HG02943 (cell line): ENCODE data around the gene MPZ.
"Not testable (repeated sequence)": the region's sequence is repeated elsewhere in the genome, so short reads cannot be mapped to it uniquely, and the experiment has no call there.

ENCODE experiments used
- ATAC-seq: cut with Tn5 transposase; IDR thresholded peaks from one replicate; pipeline ENCODE4 v1.9.1; 2021; ENCODE audit warnings: mild to moderate bottlenecking, low read depth, moderate library complexity; ENCODE audit not compliant: unreplicated experiment

MPZ gene

GRCh38 chr1:161309868-161310267, at the start of gene MPZ:
Gene MPZ, minus strand, starts transcription at chr1:161309968. Its CDS starts 63 bp downstream, at chr1:161309905.
- no peak for ATAC-seq

DNA sequence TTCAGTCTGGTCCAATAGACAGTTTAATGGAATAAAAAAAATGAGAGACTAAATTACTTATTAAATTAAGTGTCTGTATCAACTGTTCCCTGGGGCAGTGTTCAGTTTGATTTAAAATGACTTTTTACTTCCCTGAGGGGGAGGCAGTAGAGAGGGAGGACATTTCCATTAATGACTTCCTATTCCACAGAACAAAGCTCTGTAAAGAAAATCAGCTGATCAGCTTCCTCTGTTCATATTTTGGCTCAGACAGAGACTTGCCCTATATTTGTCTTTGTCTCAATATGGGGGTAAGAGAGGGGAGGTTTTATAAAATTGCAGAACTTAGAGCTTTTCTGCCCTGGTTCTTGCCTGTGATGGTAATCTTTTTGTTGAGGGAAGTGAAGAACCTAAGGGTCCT, 49.5 kb upstream of the MPZ start:
- ATAC-seq, result no peak

DNA sequence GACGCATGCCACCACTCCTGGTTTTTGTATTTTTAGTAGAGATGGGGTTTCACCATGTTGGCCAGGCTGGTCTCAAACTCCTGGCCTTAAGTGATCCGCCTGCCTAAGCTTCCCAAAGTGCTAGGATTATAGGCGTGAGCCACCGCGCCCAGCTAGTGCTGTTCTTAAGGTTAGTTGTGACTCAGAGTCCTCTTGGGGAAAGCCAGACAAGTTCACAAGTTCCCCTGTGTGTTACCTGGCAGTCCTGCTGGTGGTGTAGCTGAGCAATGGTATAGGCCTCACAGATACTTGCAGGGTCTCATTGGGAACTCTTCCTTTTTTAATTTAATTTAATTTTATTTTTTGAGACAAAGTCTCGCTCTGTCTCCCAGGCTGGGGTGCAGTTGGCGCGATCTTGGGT, 47.3 kb upstream of the MPZ start:
- no peak for ATAC-seq

DNA sequence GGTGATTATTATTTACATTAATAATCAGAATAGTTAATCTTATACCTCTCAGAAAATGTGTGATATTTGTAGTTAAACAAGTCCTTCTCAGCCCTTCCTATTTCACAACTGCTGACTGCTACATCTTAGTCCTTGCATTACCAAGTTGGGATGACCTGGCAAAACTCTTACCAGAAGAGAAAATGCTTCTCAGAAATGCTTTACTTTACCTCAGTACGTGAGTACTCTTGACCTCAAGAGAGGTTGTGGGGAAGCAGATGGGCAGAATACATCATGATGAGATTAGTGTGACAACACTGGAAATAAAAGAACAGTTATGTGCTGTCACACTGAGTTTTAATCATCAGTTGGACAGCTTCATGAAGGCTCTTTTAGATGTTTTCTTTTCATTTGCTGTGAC, 41.7 kb upstream of the MPZ start:
- ATAC-seq, result no peak

DNA sequence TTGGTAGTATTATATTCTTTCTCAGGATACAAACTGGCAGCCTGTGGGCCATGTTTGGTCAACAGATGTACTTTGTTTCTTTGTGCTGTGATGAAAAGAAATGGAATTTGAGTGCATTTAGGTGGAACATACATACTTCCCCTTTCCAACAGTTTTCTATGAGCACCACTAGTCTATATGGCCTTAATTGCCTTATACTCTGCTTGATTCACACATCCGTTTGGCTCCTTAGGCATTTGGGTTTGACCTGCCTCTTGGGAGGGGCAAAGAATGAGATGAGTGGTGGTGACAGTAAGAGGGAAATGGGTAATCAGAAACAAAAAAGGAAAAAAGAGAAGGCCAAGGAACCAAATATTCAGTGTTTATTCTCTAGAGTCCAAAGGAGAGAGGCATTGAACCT, 40.9 kb upstream of the MPZ start:
- ATAC-seq, result no peak

DNA sequence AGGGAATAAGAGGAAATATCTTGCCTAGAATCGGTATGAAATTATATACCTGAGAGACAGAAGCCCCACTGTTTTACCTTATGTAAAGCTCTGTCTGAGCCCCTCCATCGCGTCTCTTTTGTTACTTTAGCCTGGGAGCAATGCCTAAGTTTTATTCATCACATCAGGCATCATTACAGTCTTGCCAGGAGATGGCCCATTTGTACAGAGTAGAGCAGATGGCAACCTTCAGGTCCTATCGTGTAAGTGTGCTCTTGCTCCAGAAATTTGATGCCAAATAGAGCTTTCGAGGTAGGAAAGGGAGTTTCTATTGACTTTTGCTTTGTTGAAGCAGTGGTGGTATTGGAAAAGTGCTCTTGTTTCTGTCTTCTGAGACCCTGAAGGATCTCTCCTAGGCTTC, 33.1 kb upstream of the MPZ start:
- ATAC-seq, result no peak

DNA sequence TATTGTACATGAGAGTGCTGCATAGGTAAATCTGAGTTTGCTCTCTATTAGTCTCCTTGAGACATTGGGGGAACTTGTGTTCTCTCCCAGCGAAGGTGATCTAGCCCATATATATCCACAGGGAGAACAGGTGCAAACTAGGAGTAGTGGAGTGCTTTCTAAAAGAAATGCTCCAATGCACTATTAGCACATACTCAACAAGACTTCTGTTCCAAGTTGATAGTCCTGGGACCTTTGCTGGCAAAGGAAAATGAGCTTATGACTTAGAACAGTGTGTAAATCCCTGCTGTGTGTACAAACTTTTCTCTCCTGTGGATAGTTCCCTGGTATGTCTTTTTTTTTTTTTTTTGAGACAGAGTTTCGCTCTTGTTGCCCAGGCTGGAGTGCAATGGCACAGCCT, 32.4 kb upstream of the MPZ start:
- ATAC-seq, result no peak

- no peak for ATAC-seq
Measured at GRCh38 chr1:161335796-161336195, 26.0 kb upstream of the MPZ start.

- ATAC-seq, result no peak
Measured at GRCh38 chr1:161333166-161333565, 23.4 kb upstream of the MPZ start.

- ATAC-seq, result no peak
Measured at GRCh38 chr1:161330346-161330745, 20.6 kb upstream of the MPZ start.

DNA sequence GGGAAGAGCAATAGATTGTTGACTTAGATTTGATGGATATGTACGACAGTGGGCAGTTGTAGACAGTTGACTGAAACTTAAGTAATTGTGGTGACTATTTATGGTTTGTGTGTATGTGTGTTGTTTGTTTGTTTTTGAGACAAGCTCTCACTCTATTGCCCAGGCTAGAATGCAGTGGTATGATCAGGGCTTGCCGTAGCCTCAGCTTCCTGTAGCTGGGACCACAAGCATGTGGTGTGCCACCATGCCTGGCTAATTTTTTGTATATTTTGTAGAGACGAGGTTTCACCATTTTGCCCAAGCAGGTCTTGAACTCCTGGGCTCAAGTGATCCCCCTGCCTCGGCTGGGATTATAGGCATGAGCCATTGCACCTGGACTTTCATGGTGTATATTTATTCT, 14.3 kb upstream of the MPZ start:
- no peak for ATAC-seq

DNA sequence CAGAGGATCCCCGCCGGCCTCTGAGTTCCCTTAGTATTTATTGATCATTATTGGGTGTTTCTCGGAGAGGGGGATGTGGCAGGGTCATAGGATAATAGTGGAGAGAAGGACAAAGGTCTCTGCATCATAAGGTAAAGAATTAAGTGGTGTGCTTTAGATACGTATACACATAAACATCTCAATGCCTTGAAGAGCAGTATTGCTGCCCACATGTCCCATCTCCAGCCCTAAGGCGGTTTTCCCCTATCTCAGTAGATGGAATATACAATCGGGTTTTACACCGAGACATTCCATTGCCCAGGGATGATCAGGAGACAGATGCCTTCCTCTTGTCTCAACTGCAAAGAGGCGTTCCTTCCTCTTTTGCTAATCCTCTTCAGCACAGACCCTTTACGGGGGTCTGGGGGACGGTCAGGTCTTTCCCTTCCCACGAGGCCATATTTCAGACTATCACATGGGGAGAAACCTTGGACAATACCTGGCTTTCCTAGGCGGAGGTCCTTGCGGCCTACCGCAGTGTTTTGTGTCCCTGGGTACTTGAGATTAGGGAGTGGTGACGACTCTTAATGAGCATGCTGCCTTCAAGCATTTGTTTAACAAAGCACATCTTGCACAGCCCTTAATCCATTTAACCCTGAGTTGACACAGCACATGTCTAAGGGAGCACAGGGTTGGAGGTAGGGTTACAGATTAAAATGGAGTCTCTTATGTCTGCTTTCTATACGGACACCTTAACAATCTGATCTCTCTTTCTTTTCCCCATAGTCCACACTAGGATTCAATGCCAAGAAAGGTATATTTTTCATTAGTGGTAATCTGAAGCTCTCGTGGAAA, 6.3 kb upstream of the MPZ start:
- ATAC-seq, result not testable (repeated sequence)

DNA sequence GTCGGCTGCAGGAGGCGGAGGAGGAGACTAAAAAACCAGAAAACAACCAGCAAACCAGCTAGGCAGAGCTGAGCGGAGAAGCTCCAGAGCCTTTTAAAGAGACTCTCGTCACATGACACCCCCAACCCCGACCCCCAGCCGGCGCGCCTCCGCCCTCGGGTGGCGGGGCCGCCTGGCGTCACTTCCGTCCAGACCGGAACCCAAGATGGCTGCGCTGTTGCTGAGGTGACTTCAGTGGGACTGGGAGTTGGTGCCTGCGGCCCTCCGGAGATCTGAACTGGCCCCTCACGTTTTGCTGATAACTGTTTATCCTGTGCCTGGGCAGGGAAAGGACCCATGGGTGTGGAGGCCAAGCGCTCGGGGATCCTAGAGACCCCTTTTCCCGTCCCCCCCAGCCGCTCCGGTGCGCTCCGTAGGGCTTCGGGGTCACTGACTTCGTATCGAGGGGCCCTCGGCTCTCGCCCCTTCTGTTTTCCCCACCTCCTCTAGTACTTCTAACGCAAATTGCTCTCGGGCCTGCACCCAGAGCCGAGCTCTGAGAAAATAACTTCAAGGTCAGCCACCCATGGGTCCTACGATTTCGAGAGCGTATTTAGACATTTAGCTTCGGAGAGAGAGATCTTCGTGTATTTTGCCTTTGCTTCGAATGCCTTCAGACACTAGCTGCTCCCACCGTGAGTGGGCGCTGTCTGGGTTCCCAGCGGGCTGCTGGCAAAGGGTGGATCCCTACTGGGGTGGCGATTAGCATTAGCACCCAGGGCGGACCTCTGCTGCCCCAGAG, 4.6 kb upstream of the MPZ start, which contains the start of gene SDHC:
Gene SDHC, plus strand, starts transcription at position 181 of the 781 bp plus-strand sequence. Its CDS starts 25 bp downstream, at position 206.
- ATAC-seq, result peak; percentile 91

DNA sequence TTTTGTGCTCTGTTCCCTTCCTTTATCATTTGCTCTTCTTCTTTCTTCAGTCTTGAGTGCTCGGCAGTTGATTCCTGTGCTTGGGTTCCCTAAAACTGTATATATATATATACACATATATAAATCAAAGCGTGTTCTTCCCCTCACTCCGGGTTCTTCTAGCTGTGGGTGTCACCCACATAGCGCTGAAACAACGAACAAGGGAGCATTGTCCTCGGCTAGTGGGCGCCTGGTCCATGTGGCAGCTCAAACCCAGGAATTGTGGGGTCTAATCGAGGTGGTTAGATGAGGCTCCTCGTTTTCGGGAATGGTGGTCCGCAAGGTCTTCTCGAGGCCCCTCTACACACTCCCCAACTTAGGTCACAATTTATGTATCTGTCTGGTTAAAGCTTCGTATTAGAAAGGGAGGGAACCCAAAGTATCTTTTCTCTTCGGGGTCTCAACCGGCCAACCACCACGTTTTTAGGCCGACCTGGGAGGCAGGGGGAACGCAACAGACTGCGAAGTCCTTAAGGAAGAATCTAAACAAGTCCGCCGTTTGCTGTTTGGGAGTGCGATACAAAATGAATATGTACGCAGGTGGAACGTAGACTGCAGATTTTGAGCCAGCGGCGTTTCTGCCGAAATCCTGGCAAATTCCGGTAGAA, 3.9 kb upstream of the MPZ start:
- ATAC-seq, result peak; percentile 15

GRCh38 chr1:161311595-161312181, 1.9 kb upstream of the MPZ start:
- no peak for ATAC-seq

DNA sequence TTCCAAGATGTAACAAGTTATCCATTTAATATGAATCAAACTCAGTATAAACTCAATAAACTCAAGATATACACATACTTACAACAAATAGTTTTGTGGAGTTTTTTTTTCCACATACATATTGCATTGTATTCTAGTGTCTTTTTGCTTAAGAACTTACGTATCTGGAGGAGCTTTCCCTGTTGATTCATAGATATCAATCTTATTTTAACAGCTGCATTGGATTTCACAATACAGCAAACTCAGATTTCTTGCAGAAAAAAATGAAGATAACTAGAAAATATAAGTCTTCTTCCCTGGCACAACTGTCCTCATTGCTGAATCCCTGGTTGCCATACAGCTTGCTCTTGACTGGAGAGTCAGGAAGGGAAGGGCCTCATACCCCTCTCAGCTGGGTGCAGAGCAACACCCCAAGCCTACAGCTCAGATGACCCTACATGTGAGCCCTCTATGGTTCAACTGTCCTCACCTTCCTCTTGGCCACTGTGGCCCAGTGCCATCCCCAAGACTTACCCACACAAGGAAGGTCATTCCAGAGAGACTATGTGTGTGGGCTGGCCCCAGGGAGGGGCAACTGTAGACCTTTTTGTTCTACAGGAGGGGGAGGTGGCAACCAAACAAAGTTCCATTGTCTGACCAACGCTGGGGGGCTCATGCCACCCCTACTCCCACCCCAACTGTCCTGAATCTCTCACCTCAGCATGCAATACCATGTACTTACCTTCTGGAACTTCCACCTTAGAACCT, 1.7 kb downstream of the MPZ start:
- no peak for ATAC-seq

DNA sequence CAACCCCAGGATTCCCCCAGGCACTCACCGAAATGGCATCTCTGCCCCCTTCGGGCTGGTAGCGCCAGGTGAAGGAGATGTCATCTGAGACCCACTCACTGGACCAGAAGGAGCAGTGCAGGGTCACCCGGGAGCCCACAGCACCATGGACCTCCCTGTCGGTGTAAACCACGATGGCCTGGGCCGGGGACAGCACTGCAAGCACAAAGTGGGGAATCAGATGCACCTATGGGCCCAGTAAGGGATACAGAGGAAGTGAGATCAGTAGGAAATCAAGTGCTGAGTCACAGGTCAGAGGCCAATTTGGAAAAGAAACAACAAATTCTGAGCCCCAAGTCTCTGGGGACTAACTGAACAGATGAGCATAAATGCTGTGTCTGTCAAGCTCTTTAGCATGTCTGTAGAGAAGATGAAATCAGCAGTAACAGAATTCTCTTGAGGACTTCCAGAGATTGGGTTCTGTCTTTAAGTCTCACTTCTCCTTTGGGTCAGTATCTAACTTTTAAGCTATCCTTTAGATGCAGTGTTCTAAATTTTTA, 2.5 kb downstream of the MPZ start:
- ATAC-seq, result no peak

DNA sequence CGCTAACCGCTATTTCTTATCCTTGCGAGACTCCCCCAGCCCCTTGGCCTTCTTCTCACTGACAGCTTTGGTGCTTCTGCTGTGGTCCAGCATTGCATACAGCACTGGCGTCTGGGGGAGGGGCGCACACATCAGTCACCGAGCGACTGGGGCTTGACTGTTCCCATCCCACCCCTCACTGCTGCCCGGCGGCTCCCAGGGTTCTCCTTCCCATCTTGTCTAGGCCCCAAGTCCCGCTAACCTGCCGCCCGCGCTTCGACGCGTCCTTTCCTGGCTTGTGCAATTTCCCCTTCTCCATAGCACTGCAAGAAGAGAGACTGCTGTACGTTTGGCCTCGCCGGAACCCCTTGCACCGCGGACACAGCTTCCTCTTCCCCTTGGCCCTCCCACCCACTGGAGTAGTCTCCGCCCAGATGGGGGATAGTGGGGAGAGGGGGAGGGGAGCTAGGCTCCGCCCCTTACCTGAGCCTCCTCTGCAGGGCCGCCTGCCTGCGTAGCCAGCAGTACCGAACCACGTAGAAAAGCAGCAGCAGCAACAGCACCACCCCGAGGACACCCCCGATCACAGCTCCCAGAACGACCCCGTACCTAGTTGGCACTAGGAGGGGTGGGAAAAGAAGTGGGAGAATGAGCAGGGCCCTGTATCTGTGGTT, 3.8 kb downstream of the MPZ start:
- no peak for ATAC-seq
